Liver (tissue), 3 donors: Measurements from ENCODE around the gene ADRA2B.

Source experiments
- HNF4A ChIP-seq, 2 donors: conservative IDR thresholded peaks; 2 replicates each; pipeline ENCODE4 v1.6.1; 2016; ENCODE audit warnings: antibody characterized with exemption in 2 of 2, mild to moderate bottlenecking in 2 of 2
- SP1 ChIP-seq: IDR thresholded peaks from 2 replicates; pipeline ENCODE4 v1.6.1; 2018; ENCODE audit warnings: antibody characterized with exemption, mild to moderate bottlenecking
- YY1 ChIP-seq: IDR thresholded peaks from 2 replicates; pipeline ENCODE4 v1.6.1; 2016; ENCODE audit warnings: antibody characterized with exemption, mild to moderate bottlenecking
- TF ChIP-seq, protein P1 (sequence below): IDR thresholded peaks from 2 replicates; pipeline ENCODE4 v1.6.1; 2016; ENCODE audit warnings: antibody characterized with exemption
- TF ChIP-seq, protein P2 (sequence below): fragments of 150-350 bp; IDR thresholded peaks from 2 replicates; pipeline ENCODE4 v1.5.1; 2017; ENCODE audit warnings: improper control_type of control experiment, low read depth, low read length; ENCODE audit not compliant: missing input control
- TF ChIP-seq, protein P3 (sequence below): IDR thresholded peaks from 2 replicates; pipeline ENCODE4 v1.6.1; 2016; ENCODE audit warnings: antibody characterized with exemption
- TF ChIP-seq, protein P4 (sequence below): IDR thresholded peaks from 2 replicates; pipeline ENCODE4 v1.6.1; 2016; ENCODE audit warnings: antibody characterized with exemption
- donor health status: healthy.
- donor health status: healthy.

DNA sequence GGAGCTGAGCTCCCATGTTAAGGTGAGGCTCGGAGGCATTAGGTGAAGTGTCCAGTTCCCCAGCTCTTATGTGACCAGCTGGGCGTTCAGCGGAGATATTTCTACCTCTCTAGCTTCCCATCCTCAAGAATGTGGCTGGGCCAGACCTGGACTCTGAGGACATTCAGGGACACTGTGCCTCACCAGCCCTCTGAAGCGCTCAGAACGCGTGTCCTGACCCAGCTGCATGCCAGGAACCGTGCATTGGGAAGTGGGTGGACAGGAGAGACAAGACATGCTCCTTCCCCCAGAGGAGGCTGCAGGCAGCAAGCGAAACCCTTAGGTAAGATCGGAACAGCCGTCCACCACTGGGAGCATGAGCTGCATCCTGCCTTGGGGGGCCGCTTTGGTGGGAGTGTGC lies 43.6 kb downstream of the ADRA2B start:
- TF ChIP-seq, protein P1, sequence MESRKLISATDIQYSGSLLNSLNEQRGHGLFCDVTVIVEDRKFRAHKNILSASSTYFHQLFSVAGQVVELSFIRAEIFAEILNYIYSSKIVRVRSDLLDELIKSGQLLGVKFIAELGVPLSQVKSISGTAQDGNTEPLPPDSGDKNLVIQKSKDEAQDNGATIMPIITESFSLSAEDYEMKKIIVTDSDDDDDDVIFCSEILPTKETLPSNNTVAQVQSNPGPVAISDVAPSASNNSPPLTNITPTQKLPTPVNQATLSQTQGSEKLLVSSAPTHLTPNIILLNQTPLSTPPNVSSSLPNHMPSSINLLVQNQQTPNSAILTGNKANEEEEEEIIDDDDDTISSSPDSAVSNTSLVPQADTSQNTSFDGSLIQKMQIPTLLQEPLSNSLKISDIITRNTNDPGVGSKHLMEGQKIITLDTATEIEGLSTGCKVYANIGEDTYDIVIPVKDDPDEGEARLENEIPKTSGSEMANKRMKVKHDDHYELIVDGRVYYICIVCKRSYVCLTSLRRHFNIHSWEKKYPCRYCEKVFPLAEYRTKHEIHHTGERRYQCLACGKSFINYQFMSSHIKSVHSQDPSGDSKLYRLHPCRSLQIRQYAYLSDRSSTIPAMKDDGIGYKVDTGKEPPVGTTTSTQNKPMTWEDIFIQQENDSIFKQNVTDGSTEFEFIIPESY, result no peak
- TF ChIP-seq, protein P2, sequence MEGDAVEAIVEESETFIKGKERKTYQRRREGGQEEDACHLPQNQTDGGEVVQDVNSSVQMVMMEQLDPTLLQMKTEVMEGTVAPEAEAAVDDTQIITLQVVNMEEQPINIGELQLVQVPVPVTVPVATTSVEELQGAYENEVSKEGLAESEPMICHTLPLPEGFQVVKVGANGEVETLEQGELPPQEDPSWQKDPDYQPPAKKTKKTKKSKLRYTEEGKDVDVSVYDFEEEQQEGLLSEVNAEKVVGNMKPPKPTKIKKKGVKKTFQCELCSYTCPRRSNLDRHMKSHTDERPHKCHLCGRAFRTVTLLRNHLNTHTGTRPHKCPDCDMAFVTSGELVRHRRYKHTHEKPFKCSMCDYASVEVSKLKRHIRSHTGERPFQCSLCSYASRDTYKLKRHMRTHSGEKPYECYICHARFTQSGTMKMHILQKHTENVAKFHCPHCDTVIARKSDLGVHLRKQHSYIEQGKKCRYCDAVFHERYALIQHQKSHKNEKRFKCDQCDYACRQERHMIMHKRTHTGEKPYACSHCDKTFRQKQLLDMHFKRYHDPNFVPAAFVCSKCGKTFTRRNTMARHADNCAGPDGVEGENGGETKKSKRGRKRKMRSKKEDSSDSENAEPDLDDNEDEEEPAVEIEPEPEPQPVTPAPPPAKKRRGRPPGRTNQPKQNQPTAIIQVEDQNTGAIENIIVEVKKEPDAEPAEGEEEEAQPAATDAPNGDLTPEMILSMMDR, result no peak
- TF ChIP-seq, protein P3, sequence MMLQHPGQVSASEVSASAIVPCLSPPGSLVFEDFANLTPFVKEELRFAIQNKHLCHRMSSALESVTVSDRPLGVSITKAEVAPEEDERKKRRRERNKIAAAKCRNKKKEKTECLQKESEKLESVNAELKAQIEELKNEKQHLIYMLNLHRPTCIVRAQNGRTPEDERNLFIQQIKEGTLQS, result no peak
- TF ChIP-seq, protein P4, sequence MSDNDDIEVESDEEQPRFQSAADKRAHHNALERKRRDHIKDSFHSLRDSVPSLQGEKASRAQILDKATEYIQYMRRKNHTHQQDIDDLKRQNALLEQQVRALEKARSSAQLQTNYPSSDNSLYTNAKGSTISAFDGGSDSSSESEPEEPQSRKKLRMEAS, result no peak
- no peak for TF ChIP-seq SP1
- no peak for TF ChIP-seq YY1
- no peak for TF ChIP-seq HNF4A (conservative IDR thresholded peaks at IDR 0.05)
